Measurements from ENCODE around the gene KCNJ6.

DNA sequence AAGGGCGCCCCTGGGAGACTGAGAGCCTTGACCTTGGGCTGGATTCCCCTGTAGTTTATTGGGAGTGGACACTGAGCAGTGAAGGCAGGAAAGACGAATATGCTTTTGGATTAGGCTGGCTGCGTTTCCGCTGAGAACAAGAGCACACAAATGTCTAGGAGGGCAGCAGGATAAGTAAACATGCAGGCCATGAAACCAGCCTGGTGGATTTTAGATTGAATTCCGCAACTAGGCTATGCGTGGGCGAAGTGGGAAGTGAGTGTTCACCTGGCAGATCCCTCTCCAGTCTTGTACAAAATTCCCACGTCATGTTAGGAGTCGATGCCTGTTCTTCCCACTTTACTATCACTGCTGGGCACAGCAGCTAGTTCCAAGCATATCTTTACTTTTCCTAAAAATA, 21.4 kb upstream of the KCNJ6 start:
- TF ChIP-seq, protein P1, sequence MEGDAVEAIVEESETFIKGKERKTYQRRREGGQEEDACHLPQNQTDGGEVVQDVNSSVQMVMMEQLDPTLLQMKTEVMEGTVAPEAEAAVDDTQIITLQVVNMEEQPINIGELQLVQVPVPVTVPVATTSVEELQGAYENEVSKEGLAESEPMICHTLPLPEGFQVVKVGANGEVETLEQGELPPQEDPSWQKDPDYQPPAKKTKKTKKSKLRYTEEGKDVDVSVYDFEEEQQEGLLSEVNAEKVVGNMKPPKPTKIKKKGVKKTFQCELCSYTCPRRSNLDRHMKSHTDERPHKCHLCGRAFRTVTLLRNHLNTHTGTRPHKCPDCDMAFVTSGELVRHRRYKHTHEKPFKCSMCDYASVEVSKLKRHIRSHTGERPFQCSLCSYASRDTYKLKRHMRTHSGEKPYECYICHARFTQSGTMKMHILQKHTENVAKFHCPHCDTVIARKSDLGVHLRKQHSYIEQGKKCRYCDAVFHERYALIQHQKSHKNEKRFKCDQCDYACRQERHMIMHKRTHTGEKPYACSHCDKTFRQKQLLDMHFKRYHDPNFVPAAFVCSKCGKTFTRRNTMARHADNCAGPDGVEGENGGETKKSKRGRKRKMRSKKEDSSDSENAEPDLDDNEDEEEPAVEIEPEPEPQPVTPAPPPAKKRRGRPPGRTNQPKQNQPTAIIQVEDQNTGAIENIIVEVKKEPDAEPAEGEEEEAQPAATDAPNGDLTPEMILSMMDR (IDR thresholded peaks at IDR 0.05; ENCODE audit: poor library complexity) = no peak
- no peak for TF ChIP-seq EZH2 (IDR thresholded peaks at IDR 0.05; ENCODE audit: borderline replicate concordance)

All from hepatocyte (in vitro differentiated cells).